ENCODE data around the gene SLN.

The SLN gene

GRCh38 chr11:107688322-107688918 is 23.4 kb downstream of the SLN start:
- in situ Hi-C loops (cut with MboI; ENCODE audit: low sequenced_read_pairs): no loop called here

- in situ Hi-C loops (cut with MboI; ENCODE audit: low sequenced_read_pairs): no loop called here
These were observed 28.0 kb downstream of the SLN start for GRCh38 chr11:107683807-107684206.

- in situ Hi-C loops (cut with MboI; ENCODE audit: low sequenced_read_pairs): no loop called here
These were observed 28.8 kb downstream of the SLN start for GRCh38 chr11:107683061-107683460.

- in situ Hi-C loops (cut with MboI; ENCODE audit: low sequenced_read_pairs): no loop called here
These were observed 29.3 kb downstream of the SLN start for GRCh38 chr11:107682572-107682971.

GRCh38 chr11:107682171-107682570 is 29.7 kb downstream of the SLN start:
- in situ Hi-C loops (cut with MboI; ENCODE audit: low sequenced_read_pairs): no loop called here

- in situ Hi-C loops (cut with MboI; ENCODE audit: low sequenced_read_pairs): no loop called here
These were observed 32.4 kb downstream of the SLN start for GRCh38 chr11:107679255-107680024.

- in situ Hi-C loops (cut with MboI; ENCODE audit: low sequenced_read_pairs): no loop called here
These were observed 33.3 kb downstream of the SLN start for GRCh38 chr11:107678632-107678971.

GRCh38 chr11:107677924-107678631 is 33.8 kb downstream of the SLN start:
- in situ Hi-C loops (cut with MboI; ENCODE audit: low sequenced_read_pairs): no loop called here

- in situ Hi-C loops (cut with MboI; ENCODE audit: low sequenced_read_pairs): no loop called here
These were observed 35.4 kb downstream of the SLN start for GRCh38 chr11:107676336-107677057.

GRCh38 chr11:107675902-107676301 is 36.0 kb downstream of the SLN start:
- in situ Hi-C loops (cut with MboI; ENCODE audit: low sequenced_read_pairs): no loop called here

- in situ Hi-C loops (cut with MboI; ENCODE audit: low sequenced_read_pairs): no loop called here
These were observed 41.8 kb downstream of the SLN start for GRCh38 chr11:107669893-107670601.

- in situ Hi-C loops (cut with MboI; ENCODE audit: low sequenced_read_pairs): no loop called here
These were observed 42.6 kb downstream of the SLN start for GRCh38 chr11:107669191-107669740.

GRCh38 chr11:107666911-107667613 is 44.8 kb downstream of the SLN start:
- in situ Hi-C loops (cut with MboI; ENCODE audit: low sequenced_read_pairs): no loop called here

- in situ Hi-C loops (cut with MboI; ENCODE audit: low sequenced_read_pairs): no loop called here
These were observed 46.8 kb downstream of the SLN start for GRCh38 chr11:107665018-107665417.

GRCh38 chr11:107661656-107662055 is 50.2 kb downstream of the SLN start:
- in situ Hi-C loops (cut with MboI; ENCODE audit: low sequenced_read_pairs): no loop called here

- in situ Hi-C loops (cut with MboI; ENCODE audit: low sequenced_read_pairs): no loop called here
These were observed 51.8 kb downstream of the SLN start for GRCh38 chr11:107660066-107660465.

GRCh38 chr11:107659310-107659709 is 52.5 kb downstream of the SLN start:
- in situ Hi-C loops (cut with MboI; ENCODE audit: low sequenced_read_pairs): no loop called here

Measured in HL-60/S4 treated with retinoic acid at 250 ng/mL for 4 days and 3 days (cell line).